ENCODE results near the gene GPC6.

DNA sequence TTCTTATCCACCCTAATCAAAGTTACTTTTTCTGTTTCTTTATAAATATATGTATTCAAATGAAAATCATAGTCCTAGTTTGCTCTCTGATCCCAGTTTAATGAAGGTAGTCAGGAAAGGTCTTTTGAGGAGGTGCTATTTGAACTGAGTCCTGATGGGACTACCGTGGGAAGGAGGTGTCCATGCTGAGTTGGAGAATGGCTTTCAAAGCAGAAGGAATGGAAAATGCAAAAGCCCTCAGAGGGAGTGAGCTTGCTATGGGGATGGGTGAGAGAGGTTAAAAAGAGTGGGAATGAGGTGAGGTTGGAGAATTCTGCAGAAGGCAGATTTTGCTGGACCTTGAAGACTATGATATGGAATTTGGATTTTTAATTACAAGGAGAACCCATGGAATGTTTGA, 193.6 kb downstream of the GPC6 start:
- TF ChIP-seq POLR2A (IDR thresholded peaks at IDR 0.05; ENCODE audit: low read length) (no peak), GATA3 (IDR thresholded peaks at IDR 0.05; ENCODE audit: borderline replicate concordance) (no peak), CEBPB (IDR thresholded peaks at IDR 0.05) (no peak), EP300 (IDR thresholded peaks at IDR 0.05) (no peak), KDM5A (IDR thresholded peaks at IDR 0.05) (no peak), HOXA7 (CRISPR knock-in tag; IDR thresholded peaks at IDR 0.05) (no peak), BHLHE40 (IDR thresholded peaks at IDR 0.05; ENCODE audit: low read depth, low read length) (no peak)
- TF ChIP-seq, protein P1, sequence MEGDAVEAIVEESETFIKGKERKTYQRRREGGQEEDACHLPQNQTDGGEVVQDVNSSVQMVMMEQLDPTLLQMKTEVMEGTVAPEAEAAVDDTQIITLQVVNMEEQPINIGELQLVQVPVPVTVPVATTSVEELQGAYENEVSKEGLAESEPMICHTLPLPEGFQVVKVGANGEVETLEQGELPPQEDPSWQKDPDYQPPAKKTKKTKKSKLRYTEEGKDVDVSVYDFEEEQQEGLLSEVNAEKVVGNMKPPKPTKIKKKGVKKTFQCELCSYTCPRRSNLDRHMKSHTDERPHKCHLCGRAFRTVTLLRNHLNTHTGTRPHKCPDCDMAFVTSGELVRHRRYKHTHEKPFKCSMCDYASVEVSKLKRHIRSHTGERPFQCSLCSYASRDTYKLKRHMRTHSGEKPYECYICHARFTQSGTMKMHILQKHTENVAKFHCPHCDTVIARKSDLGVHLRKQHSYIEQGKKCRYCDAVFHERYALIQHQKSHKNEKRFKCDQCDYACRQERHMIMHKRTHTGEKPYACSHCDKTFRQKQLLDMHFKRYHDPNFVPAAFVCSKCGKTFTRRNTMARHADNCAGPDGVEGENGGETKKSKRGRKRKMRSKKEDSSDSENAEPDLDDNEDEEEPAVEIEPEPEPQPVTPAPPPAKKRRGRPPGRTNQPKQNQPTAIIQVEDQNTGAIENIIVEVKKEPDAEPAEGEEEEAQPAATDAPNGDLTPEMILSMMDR (IDR thresholded peaks at IDR 0.05) = no peak
- TF ChIP-seq, protein P2, sequence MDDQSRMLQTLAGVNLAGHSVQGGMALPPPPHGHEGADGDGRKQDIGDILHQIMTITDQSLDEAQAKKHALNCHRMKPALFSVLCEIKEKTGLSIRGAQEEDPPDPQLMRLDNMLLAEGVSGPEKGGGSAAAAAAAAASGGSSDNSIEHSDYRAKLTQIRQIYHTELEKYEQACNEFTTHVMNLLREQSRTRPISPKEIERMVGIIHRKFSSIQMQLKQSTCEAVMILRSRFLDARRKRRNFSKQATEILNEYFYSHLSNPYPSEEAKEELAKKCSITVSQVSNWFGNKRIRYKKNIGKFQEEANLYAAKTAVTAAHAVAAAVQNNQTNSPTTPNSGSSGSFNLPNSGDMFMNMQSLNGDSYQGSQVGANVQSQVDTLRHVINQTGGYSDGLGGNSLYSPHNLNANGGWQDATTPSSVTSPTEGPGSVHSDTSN (IDR thresholded peaks at IDR 0.05) = no peak
- TF ChIP-seq, protein P3, sequence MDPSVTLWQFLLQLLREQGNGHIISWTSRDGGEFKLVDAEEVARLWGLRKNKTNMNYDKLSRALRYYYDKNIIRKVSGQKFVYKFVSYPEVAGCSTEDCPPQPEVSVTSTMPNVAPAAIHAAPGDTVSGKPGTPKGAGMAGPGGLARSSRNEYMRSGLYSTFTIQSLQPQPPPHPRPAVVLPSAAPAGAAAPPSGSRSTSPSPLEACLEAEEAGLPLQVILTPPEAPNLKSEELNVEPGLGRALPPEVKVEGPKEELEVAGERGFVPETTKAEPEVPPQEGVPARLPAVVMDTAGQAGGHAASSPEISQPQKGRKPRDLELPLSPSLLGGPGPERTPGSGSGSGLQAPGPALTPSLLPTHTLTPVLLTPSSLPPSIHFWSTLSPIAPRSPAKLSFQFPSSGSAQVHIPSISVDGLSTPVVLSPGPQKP (IDR thresholded peaks at IDR 0.05; ENCODE audit: low read depth, low read length) = no peak

Data from A549 (cell line).